ENCODE data around the gene UBE2J2.

UBE2J2 gene

DNA sequence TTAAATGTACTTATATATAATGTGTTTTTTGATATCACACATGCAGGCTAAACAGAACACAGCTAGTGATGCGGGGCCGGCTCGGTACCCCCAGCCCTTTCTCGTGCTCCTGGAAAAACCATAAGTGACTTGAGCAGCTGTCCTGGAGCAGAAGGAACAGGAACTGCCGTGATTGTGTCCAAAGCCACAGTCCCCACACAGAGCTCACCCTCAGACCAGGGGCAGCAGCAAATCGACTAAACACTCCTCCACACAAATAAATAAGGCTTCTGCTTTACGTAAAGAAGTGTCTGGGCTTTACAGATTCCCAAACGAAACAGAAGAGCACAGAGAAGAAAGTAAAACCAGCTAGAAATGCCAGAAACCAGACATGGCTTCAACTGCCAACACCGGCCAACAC, 9.6 kb downstream of the UBE2J2 start:
- no peak overlapping the region for H3K4me3 ChIP-seq (ENCODE audit: control insufficient read depth, low read depth, low read length)
- TF ChIP-seq, protein P1, sequence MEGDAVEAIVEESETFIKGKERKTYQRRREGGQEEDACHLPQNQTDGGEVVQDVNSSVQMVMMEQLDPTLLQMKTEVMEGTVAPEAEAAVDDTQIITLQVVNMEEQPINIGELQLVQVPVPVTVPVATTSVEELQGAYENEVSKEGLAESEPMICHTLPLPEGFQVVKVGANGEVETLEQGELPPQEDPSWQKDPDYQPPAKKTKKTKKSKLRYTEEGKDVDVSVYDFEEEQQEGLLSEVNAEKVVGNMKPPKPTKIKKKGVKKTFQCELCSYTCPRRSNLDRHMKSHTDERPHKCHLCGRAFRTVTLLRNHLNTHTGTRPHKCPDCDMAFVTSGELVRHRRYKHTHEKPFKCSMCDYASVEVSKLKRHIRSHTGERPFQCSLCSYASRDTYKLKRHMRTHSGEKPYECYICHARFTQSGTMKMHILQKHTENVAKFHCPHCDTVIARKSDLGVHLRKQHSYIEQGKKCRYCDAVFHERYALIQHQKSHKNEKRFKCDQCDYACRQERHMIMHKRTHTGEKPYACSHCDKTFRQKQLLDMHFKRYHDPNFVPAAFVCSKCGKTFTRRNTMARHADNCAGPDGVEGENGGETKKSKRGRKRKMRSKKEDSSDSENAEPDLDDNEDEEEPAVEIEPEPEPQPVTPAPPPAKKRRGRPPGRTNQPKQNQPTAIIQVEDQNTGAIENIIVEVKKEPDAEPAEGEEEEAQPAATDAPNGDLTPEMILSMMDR (conservative IDR thresholded peaks at IDR 0.05; ENCODE audit: control insufficient read depth, insufficient read depth, low read depth, low read length), result no peak
- DNase-seq (ENCODE audit: low read depth), result no peak

DNA sequence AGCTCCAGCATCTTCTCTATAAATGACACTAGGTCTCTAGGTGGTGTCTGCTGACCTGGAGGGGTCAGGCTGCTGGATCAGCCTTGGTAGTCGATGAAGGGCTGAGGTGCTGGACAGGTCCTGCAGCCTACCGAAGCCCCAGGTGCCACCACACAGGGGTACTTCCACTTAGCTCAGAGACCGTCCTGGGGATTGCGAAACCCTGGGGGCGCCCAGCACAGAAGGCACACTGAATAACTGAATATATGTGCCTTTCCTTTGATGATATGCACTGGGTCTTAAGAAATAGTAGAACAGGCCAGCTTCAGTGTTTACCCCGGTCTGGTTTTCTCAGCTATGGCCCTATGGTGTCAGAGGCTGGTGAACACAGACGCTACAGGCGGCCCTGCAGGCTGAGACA, 10.9 kb downstream of the UBE2J2 start:
- no peak overlapping the region for H3K4me3 ChIP-seq (ENCODE audit: control insufficient read depth, low read depth, low read length)
- TF ChIP-seq, protein P1 (conservative IDR thresholded peaks at IDR 0.05; ENCODE audit: control insufficient read depth, insufficient read depth, low read depth, low read length), result no peak
- DNase-seq (ENCODE audit: low read depth), result no peak

DNA sequence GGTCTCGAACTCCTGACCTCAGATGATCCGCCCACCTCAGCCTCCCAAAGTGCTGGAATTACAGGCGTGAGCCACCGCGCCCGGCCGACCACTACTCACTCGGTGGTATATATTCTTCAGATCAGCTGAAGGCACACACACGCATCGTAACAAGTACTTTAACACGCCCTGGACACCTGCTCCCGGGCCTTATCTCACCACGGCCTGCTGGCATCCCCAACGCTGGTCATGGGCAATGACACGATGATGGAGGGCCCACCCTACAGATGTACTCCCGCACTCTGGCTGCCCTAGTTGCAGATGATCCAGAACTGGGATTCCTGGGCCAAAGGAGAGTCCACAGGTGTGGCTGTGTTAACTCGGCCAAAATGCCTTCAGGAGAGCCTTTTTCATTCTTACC, 11.6 kb downstream of the UBE2J2 start:
- no peak for DNase-seq (ENCODE audit: low read depth)
- TF ChIP-seq, protein P1 (conservative IDR thresholded peaks at IDR 0.05; ENCODE audit: control insufficient read depth, insufficient read depth, low read depth, low read length), result no peak
- no peak overlapping the region for H3K4me3 ChIP-seq (ENCODE audit: control insufficient read depth, low read depth, low read length)

DNA sequence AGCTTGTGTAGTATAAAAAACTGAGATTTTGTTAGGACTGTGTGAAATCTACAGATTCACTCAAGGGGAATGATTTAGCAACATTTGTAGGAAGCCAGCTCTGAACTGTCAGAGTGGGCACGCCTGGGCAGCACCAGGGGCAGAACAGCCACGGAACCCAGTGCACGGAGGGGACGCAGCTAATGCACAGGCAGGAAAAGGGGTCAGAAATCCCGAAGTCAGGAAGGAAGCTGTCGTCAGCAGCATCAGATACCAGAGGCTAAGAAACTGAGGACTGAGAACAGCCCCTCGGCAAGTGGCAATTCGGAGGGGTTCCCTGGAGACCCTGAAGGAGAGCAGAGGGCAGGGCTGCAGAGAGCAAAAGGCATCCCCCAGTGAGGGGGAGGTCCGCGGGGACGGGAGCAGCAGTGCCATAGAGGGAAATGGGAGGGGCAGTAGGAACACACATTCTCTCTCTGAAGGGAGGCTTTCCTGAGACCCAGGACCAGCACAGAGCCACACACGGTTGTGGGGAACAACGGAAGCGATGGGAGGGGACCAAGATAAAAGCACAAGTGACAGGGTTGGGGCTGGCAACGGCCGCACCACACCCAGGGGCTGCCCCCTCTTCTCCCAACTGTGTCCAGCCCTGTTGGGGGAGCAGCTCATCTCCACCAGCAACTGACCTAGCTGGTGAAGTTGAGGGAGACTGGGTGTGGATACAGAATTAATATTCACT, 12.7 kb downstream of the UBE2J2 start:
- no peak overlapping the region for H3K4me3 ChIP-seq (ENCODE audit: control insufficient read depth, low read depth, low read length)
- no peak for DNase-seq (ENCODE audit: low read depth)
- TF ChIP-seq, protein P1 (conservative IDR thresholded peaks at IDR 0.05; ENCODE audit: control insufficient read depth, insufficient read depth, low read depth, low read length), result no peak

DNA sequence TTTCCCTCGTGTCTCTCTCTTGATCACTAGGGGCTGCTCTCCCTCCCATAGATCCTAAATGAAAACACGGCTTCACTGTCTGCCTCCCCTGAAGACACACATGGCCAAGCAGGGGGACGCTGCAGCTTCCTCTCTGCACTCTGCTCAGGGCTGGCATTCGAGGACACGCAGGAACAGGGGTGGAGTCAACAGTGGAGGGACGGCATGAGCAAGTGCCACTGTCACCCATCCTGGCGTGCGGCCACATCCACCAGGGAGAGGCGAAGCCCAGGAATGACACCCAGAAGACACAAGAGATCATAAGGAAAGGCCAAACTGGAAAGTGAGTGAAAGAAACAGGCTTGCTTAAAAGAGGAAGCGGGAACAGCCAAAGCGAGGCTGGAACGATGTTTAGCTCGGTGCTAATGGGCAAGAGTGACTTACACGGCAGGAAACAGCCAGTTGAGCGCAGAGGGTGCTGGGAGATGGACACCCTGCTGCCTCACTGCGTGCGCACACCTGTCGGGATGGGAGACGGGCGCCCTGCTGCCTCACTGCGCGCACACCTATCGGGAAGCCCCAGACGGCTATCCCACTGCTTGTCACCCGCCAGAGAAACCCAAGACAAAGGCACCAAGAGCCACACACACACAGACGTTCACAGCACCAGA, 13.6 kb downstream of the UBE2J2 start:
- no peak overlapping the region for H3K4me3 ChIP-seq (ENCODE audit: control insufficient read depth, low read depth, low read length)
- TF ChIP-seq, protein P1 (conservative IDR thresholded peaks at IDR 0.05; ENCODE audit: control insufficient read depth, insufficient read depth, low read depth, low read length), result no peak
- no peak for DNase-seq (ENCODE audit: low read depth)

DNA sequence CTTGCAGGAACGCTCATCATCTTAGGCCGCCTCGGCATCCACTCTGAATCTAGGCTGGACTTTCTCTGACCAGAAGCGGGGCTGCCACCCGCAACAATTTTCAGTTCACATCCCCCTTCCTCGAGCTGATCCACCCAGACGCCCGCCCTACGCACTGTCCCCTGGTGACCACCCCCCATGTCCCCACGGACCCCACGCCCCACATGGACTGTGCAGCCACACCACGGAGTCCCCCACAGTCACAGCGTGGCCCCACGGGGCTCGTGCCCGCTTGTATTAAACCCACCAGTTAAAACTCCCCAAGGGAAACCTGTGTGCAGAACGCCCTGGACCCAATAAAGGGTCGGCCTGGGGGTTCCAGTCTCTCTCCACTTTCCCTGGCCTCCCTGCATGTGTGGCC, 14.1 kb downstream of the UBE2J2 start:
- DNase-seq (ENCODE audit: low read depth), result no peak
- TF ChIP-seq, protein P1 (conservative IDR thresholded peaks at IDR 0.05; ENCODE audit: control insufficient read depth, insufficient read depth, low read depth, low read length), result no peak
- no peak overlapping the region for H3K4me3 ChIP-seq (ENCODE audit: control insufficient read depth, low read depth, low read length)

Measured in fibroblast of mammary gland (primary cell).